Activated CD4-positive, alpha-beta T cell treated with anti-CD3 and anti-CD28 coated beads, Interleukin-2, Interleukin-6, amounts not matched to agents 100 ng/mL and 50 ng/mL, durations not matched to agents 16 hours and 8 hours (primary cell): ENCODE data around the gene NDFIP1.

Experiments
- DNase-seq: peaks from one replicate; pipeline ENCODE4 v3.0.0-alpha.2; 2020

NDFIP1 gene, protein sequence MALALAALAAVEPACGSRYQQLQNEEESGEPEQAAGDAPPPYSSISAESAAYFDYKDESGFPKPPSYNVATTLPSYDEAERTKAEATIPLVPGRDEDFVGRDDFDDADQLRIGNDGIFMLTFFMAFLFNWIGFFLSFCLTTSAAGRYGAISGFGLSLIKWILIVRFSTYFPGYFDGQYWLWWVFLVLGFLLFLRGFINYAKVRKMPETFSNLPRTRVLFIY

DNA sequence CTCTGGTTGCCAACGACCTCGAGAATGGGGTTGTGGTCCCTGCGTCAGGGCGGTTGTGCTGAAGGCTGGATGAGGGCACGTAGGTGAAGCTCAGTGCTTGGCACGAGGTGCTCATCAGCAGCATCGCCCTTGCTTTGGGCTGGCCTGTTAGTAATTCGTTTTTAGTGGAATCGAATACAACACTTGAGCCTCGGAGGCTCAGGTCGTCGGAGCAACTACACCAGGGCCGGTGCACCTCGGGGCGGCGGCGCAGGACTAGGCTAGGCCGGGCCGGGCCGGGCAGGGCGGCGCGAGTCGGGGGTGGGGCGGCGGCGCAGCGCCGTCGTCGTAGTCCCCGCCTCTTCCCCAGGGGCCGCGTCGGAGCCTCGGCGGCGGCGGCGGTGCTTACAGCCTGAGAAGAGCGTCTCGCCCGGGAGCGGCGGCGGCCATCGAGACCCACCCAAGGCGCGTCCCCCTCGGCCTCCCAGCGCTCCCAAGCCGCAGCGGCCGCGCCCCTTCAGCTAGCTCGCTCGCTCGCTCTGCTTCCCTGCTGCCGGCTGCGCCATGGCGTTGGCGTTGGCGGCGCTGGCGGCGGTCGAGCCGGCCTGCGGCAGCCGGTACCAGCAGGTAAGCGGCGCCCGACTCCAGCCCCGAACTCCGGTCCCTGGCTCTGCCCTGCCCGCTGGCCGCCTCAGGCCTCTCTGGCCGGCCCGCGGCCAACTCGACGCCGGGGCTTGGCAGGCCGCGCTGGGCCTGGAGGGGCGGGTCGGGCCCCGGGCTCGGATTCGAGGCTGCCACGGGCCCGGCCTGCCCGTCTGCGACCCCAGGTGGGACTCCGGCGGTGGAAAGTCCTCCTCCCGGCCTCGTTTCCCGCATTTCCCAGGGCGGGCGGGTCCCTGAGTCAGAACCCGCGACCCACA is at the start of gene NDFIP1:
Gene NDFIP1 (plus strand): TSS at position 348 of the 899 bp plus-strand sequence. CDS start 196 bp downstream, at position 544.
- peak; percentile 91 for DNase-seq

DNA sequence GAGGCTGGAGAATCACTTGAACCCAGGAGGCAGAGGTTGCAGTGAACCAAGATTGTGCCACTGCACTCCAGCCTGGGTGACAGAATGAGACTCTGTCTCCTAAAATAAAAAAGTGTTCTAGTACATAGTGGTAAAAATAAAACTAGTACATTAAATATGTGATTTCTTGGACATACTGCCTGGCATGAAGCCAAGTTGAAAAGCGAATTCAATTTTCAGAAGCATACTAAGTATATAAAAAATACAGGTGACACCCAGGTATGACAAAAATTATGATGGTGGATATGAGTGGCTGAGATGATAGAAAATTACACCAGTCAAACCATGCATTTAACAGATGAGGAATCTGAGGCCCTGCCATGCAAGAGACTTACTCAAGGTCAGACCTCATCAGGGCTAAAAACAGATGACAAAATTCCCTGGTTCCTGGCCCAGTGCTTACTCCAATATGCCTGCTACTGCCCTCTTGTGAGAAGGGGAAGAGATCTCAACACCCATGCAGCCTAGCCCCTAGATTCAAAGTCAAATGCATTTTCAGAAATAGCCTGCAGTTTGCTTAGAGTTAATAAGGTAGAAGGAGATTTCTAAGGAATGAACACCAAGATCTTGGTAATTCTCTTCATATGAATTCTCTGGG is 49.2 kb upstream of the NDFIP1 start:
- no peak for DNase-seq

DNA sequence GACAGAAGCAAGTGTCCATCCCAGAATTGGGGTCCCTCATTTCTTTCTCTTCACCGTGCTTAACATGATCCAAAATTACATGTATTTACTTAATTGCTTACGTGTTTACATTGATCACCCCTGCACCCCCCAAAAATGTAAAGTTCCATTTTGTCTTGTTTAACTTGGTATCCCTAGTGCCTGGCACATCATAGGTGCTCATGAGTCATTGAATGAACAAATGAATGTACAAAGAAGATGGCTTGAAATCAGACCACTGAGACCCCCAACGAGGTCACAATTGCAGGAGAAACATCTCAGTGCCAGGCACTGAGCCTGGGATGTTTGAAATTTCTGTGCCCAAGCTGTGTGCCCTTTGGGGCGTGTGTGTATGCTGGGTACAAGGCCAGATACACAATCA is 45.2 kb upstream of the NDFIP1 start:
- DNase-seq = no peak

GRCh38 chr5:142063878-142064331 is 44.7 kb upstream of the NDFIP1 start:
- peak; percentile 51 for DNase-seq

GRCh38 chr5:142065273-142065672 is 43.3 kb upstream of the NDFIP1 start:
- DNase-seq = no peak

DNA sequence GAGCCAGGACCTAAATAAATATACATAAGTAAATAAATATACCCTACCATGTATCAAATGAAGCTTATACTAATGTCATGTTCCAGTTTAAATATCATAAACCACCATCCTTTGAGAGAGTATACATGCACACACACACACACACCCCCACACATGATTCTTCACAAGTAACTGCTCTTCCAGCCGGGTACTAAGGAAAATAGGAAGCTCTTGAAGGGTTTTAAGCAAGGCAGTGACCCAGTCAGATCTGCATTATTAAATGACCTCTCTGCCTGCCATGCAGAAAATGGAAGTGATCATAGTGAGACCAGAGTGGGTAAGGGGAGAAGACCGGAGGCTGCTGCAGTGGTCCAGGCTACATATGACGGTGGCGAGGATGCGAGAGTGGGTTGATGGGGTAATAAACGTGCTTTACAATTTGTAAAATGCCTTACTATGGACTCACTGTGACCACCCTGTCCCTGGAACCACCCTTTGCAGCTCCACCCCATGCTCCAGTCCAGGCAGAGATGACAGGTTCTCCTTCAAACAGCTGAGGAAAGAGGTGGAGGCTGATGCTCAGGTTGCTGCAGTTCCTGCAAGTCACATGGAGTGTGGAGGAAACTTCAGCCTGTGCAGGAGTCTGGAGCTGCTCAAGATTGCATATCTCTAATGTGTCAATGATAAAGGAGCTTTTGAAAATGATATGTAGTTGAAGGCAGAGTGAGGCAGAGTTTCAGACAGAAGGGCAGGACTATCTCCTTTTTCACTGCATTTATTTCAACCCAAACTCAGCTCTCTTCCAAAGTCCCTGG is 38.8 kb upstream of the NDFIP1 start:
- no peak for DNase-seq

DNA sequence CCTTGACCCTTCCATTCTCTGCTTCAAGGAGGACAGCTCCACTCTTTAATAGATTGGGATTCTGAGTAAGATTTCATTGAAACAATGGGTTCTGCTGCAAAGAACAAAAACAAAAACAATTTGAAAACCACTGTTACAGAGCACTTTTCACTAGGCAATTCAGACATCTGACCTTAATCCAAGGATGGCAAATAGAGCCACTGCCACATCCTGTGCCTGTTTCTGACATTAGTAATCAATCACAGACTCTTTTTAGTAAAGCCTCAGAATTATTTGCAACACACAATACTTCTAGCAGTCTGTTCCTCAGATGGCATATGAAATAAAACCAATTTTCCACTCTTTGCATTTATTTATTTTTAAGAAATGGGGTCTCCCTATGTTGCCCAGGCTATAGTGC is 37.8 kb upstream of the NDFIP1 start:
- no peak for DNase-seq

- DNase-seq = no peak
These were observed 36.1 kb upstream of the NDFIP1 start for GRCh38 chr5:142072488-142072887.

- DNase-seq = no peak
These were observed 35.1 kb upstream of the NDFIP1 start for GRCh38 chr5:142073362-142073988.

DNA sequence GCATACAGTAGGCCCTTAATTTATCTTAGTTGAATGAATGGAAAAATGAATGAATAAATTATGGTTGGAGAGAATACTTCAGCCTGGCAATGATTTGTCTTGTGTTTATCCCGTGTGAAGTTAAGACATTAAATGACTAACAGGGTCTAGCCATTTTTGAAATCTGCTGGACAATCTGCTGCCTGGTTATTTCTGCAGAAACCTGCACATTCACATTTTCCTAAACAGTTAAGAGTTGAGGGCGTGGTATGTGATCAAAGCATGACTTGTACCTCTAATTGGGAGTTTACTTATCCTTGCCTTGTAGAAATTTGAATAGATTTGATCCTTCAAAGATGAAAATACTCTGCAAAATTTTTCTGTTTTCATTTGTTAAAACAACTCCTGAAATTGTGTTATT is 34.6 kb upstream of the NDFIP1 start:
- peak; percentile 32 for DNase-seq

GRCh38 chr5:142078221-142078620 is 30.4 kb upstream of the NDFIP1 start:
- no peak for DNase-seq

- no peak for DNase-seq
These were observed 29.9 kb upstream of the NDFIP1 start for GRCh38 chr5:142078706-142079105.

GRCh38 chr5:142079306-142079721 is 29.3 kb upstream of the NDFIP1 start:
- no peak for DNase-seq

- DNase-seq = no peak
These were observed 28.3 kb upstream of the NDFIP1 start for GRCh38 chr5:142080248-142080647.

GRCh38 chr5:142082182-142082781 is 26.3 kb upstream of the NDFIP1 start:
- no peak for DNase-seq

GRCh38 chr5:142086229-142086628 is 22.4 kb upstream of the NDFIP1 start:
- DNase-seq = no peak

DNA sequence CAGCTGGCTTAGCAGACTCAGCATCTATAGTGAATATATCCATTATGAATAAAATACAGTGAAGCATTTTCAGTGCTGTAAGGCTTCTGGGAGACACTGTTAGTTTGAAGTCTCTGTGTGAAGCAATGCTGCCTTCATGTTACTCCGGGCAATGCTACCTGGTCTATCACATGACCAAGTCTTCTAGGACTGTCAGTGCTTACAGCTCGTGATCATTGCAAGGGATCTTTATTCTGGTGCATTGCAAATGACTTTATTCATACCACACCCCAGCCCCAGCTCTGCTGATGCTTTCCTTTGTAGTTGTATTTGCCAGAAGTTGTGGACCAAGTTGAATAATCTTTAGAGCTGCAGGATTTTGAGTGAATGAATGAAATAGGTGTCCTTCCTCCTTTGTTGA is 21.9 kb upstream of the NDFIP1 start:
- no peak for DNase-seq

GRCh38 chr5:142087920-142088679 is 20.5 kb upstream of the NDFIP1 start:
- DNase-seq = peak; percentile 57

DNA sequence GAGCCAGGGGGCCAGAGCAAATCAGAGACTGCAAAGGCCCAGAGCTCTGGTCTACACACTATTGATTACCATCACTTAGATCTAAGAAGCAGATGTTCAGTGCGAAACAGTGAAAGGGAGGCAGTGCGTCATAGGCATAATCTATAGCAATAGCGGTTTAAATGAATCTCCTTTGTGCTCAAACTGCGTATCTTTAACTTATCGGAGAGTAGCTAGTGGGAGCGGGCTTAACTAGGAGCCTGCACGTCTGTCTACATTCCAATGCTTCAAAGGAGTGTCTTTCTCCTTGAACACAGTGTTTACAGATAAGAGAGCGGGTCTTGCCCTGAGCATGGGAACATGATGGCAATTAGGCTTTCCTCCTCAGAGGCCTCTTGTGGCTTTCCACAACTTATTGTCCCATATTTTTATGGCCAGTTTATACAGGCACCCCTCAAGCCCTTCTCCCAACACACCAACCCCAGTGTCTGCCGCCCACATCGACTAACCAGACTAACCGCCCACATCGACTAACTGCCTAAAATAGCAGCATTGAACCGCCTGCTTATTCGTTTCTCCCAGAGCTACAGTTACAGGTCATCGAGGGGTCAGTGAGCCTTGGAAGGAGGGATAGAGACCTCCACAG is 19.6 kb upstream of the NDFIP1 start:
- DNase-seq = peak; percentile 28

GRCh38 chr5:142091012-142091411 is 17.6 kb upstream of the NDFIP1 start:
- no peak for DNase-seq

DNA sequence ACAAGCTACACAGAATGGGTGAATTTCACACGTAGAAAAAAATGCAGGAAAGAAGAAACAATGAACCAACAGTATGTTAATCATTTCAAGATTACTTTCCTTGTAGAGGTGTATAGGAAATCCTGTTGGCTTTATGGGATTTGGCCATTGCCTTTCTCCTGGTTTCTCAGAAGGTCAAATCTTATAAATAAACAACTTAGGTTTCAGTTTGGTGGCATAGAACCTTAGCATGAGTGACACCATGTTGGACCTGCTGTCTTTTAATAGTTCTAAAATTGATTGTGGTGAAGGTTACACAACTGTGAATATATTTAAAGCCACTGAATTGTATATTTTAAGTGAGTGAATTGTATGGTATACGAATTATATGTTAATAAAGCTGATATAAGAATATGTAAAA is 16.7 kb upstream of the NDFIP1 start:
- no peak for DNase-seq
